Measurements from ENCODE around the gene SUMO3.
A peak's percentile ranks its signal among the peaks of the same experiment; 100 is the strongest.

SUMO3 gene

GRCh38 chr21:44849616-44850130 lies 31.8 kb upstream of the SUMO3 start:
- TF ChIP-seq CTCF (IDR thresholded peaks at IDR 0.05; ENCODE audit: low read depth, low read length) = no peak
- Histone ChIP-seq H3K27me3 (ENCODE audit: insufficient read depth, low read depth, severe bottlenecking) (no peaks in the 10 kb centered on the region), H3K4me3 (ENCODE audit: low read depth, low read length) (no peak overlapping the region), H3K9me3 (ENCODE audit: severe bottlenecking) (no peaks in the 10 kb centered on the region), H3K36me3 (peaks cover 59% of the 10 kb centered on the region), H3K27ac (no peak overlapping the region)
- no peak for DNase-seq

GRCh38 chr21:44848821-44849521 lies 31.1 kb upstream of the SUMO3 start:
- H3K36me3 ChIP-seq = peaks cover 52% of the 10 kb centered on the region
- no peak for DNase-seq
- H3K4me3 ChIP-seq (ENCODE audit: low read depth, low read length) = no peak overlapping the region
- no peak overlapping the region for H3K27ac ChIP-seq
- H3K9me3 ChIP-seq (ENCODE audit: severe bottlenecking) = no peaks in the 10 kb centered on the region
- no peaks in the 10 kb centered on the region for H3K27me3 ChIP-seq (ENCODE audit: insufficient read depth, low read depth, severe bottlenecking)
- no peak for TF ChIP-seq CTCF (IDR thresholded peaks at IDR 0.05; ENCODE audit: low read depth, low read length)

GRCh38 chr21:44847261-44848056 lies 29.6 kb upstream of the SUMO3 start:
- no peaks in the 10 kb centered on the region for H3K27me3 ChIP-seq (ENCODE audit: insufficient read depth, low read depth, severe bottlenecking)
- no peaks in the 10 kb centered on the region for H3K9me3 ChIP-seq (ENCODE audit: severe bottlenecking)
- H3K4me3 ChIP-seq (ENCODE audit: low read depth, low read length) = no peak overlapping the region
- DNase-seq = no peak
- H3K27ac ChIP-seq = no peak overlapping the region
- no peak for TF ChIP-seq CTCF (IDR thresholded peaks at IDR 0.05; ENCODE audit: low read depth, low read length)
- H3K36me3 ChIP-seq = peaks cover 37% of the 10 kb centered on the region

DNA sequence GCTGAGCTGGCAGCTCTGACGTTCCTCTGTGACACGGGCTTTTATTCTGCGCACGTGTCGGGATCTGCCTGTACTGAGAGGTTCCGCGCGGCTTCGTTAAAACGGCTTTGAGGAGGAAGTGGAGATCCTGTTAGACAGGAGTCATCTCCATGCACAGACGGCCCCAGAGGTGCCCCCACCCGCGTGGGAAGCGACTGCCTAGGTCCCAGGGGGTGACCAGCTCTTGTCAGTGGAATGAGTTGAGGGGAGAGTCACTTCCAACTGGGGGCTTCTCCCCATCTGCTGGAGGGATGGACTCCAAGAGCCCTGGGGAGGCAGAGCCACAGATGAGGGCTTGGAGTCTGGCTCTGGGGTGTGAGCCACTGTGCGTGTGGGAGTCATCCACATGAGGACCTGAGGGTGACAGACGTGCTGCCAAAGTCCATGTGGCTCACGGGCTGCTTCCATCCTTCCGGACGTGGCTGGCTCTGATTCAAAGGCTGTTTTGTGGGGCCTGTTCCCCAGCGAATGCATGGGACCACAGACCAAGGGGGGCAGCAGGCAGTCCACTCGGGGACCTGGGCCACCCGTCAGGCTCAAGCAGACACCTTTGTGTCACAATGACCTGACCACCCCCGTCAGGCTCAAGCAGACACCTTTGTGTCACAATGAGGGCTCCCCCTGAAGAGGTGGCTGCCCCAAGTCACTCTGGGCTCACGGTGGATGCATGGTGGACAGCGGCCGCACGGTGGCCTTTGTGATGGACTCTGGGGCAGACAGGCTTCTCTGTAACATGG lies 28.8 kb upstream of the SUMO3 start:
- Histone ChIP-seq H3K4me3 (ENCODE audit: low read depth, low read length) (peak overlapping the region; percentile 32), H3K36me3 (peaks cover 31% of the 10 kb centered on the region), H3K27ac (no peak overlapping the region), H3K9me3 (ENCODE audit: severe bottlenecking) (no peaks in the 10 kb centered on the region), H3K27me3 (ENCODE audit: insufficient read depth, low read depth, severe bottlenecking) (no peaks in the 10 kb centered on the region)
- no peak for TF ChIP-seq CTCF (IDR thresholded peaks at IDR 0.05; ENCODE audit: low read depth, low read length)
- peak; percentile 47 for DNase-seq

- no peaks in the 10 kb centered on the region for H3K9me3 ChIP-seq (ENCODE audit: severe bottlenecking)
- TF ChIP-seq CTCF (IDR thresholded peaks at IDR 0.05; ENCODE audit: low read depth, low read length) = no peak
- DNase-seq = no peak
- H3K27me3 ChIP-seq (ENCODE audit: insufficient read depth, low read depth, severe bottlenecking) = no peaks in the 10 kb centered on the region
- no peak overlapping the region for H3K27ac ChIP-seq
- peaks cover 26% of the 10 kb centered on the region for H3K36me3 ChIP-seq
- H3K4me3 ChIP-seq (ENCODE audit: low read depth, low read length) = peak overlapping the region; percentile 32
Observed at GRCh38 chr21:44846224-44846484, 28.3 kb upstream of the SUMO3 start.
